Measurements from ENCODE around the gene GBE1.

GBE1 gene

DNA sequence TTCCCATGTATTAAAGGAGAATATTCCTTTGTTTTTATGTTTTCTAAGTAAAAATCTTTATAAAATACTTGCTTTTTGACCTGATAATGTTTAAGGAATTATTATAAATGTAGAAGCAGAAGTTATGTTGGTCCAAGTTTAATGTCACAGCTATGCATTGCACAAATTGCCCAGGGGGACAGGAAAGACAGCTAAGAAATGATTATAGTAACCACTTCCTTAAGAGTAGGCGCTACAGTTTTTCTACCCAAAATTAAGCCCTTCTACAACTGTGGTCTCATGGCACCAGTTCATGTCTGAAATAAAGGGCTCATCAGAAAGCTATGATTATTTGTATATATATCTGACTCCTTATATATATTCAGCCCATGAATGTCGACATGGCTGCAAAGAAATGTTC lies 176.4 kb downstream of the GBE1 start:
- TF ChIP-seq, protein P1, sequence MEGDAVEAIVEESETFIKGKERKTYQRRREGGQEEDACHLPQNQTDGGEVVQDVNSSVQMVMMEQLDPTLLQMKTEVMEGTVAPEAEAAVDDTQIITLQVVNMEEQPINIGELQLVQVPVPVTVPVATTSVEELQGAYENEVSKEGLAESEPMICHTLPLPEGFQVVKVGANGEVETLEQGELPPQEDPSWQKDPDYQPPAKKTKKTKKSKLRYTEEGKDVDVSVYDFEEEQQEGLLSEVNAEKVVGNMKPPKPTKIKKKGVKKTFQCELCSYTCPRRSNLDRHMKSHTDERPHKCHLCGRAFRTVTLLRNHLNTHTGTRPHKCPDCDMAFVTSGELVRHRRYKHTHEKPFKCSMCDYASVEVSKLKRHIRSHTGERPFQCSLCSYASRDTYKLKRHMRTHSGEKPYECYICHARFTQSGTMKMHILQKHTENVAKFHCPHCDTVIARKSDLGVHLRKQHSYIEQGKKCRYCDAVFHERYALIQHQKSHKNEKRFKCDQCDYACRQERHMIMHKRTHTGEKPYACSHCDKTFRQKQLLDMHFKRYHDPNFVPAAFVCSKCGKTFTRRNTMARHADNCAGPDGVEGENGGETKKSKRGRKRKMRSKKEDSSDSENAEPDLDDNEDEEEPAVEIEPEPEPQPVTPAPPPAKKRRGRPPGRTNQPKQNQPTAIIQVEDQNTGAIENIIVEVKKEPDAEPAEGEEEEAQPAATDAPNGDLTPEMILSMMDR (IDR thresholded peaks at IDR 0.05; ENCODE audit: low read depth, low read length), result no peak
- no peak overlapping the region for H3K4me3 ChIP-seq (replicated peaks in 1 of 2; ENCODE audit: low read depth in 2 of 2, low read length in 2 of 2)
- DNase-seq (ENCODE audit: low read depth in 2 of 2), result no peak

DNA sequence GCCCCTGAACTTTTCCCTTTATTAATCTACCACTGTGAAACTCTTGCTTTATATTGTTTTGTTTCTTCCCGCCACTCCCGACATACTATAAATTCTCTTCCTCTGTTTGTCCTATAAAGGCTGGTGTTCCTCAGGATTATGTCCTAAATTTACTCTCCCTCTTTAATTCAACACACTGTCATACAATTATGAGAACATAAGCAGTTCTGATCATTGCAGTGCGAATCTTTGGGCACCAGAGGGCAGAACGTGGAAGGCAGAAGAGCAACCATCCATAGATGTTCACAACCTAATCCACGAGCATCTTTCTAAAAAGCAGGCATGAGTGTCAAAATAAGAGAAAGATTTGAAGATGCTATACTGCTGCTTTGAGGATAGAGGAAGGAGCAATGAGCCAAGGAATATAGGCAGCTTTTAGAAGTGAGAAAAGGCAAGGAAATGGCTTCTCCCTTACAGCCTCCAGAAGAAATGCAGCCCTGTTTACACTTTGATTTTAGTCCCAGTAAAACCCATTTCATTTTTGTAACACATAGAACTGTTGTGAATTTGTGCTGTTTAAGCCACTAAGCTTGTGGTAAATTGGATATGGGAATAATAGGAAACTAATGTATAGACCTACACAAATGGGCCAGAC lies 179.4 kb downstream of the GBE1 start:
- TF ChIP-seq, protein P1 (IDR thresholded peaks at IDR 0.05; ENCODE audit: low read depth, low read length), result peak; percentile 78

DNA sequence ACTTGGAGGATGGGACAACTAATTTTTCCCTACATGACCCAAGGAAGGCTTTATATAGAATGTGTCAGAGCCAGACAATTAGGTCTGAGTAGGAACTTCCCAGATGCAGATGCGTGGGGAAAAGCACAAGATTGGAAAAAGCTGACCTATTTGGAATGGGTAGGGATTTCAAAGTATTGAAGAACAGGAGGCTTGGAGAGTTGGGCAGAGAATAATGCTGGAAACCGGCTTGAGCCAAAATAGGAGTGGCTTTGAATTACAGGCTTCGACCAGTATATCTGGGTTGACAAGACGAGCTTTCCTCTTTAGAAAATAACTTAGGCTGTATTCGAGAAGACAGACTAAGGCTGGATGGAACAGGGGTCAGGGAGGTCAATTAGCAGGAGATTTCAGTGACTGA lies 181.1 kb downstream of the GBE1 start:
- H3K4me3 ChIP-seq (replicated peaks in 1 of 2; ENCODE audit: low read depth in 2 of 2, low read length in 2 of 2), result no peak overlapping the region
- DNase-seq (ENCODE audit: low read depth in 2 of 2), result no peak
- TF ChIP-seq, protein P1 (IDR thresholded peaks at IDR 0.05; ENCODE audit: low read depth, low read length), result no peak

More for the DNA sequence above, 179.4 kb downstream of the GBE1 start:
- no peak overlapping the region for H3K4me3 ChIP-seq (replicated peaks in 1 of 2; ENCODE audit: low read depth in 2 of 2, low read length in 2 of 2)
- DNase-seq (ENCODE audit: low read depth in 2 of 2), result peak; percentile 62 to 67

DNA sequence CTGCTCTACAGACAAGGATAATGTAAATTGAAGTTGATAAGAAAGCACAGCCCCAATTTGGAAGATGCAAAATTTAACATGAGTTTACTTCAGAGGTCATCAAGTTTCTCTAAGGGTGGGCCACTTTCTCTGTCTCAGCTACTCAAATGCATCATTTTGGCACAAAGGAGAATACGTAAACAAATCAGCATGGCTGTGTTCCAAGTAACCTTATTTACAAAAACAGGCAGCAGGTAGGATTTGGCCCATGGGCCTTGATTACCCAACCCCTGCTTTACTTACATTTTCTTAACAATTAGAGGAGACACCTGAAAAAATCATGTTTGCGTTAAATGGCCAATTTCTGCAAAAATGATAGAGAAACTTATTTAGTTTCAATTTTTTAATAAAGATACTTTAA lies 181.7 kb downstream of the GBE1 start:
- TF ChIP-seq, protein P1 (IDR thresholded peaks at IDR 0.05; ENCODE audit: low read depth, low read length), result no peak
- no peak for DNase-seq (ENCODE audit: low read depth in 2 of 2)
- H3K4me3 ChIP-seq (replicated peaks in 1 of 2; ENCODE audit: low read depth in 2 of 2, low read length in 2 of 2), result no peak overlapping the region

DNA sequence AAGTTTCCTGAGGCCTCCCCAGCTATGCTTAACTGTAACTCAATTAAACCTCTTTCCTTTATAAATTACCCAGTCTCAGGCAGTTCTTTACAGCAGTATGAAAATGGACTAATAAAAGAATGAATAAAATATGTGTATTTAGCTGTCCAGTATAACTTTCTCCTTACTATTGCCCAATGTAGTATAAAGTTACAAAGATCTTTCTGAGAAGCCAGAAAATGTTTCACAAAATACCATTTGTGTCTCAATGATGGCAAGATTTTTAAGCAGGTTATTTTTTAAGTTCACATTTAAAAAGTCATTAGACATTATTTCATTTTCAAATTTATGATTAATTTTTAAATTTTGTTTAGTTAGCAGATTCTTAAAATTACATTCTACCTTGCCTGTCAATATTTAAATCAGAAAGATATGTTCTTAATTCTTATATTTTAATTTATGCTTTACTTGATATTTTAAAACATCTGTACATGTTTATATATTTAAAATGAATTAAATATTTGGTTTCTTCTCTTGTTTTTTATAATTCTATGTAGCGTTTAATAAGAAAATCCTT lies 189.2 kb downstream of the GBE1 start:
- TF ChIP-seq, protein P1 (IDR thresholded peaks at IDR 0.05; ENCODE audit: low read depth, low read length), result no peak
- DNase-seq (ENCODE audit: low read depth in 2 of 2), result no peak

DNA sequence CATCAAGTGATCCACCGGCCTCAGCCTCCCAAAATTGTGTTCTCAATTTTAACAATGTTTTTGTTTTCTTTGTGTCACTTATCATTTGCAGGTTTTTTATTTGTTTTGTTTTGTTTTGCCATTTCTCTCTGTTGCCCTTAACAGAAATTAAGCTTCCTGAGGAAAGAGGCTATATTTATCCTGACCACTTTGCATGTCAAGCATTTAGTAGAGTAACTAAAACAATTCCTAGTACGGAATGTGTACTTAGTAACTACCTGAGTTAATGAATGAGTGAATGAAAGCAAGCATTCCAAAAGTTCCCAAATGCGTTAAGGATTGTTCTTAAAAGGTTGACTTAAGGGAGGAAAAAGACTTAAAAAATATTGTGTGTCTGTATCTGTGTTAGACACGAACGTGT lies 193.1 kb downstream of the GBE1 start:
- DNase-seq (ENCODE audit: low read depth in 2 of 2), result no peak
- H3K4me3 ChIP-seq (replicated peaks in 1 of 2; ENCODE audit: low read depth in 2 of 2, low read length in 2 of 2), result no peak overlapping the region
- TF ChIP-seq, protein P1 (IDR thresholded peaks at IDR 0.05; ENCODE audit: low read depth, low read length), result no peak

More for the DNA sequence above, 189.2 kb downstream of the GBE1 start:
- no peak overlapping the region for H3K4me3 ChIP-seq (replicated peaks in 1 of 2; ENCODE audit: low read depth in 2 of 2, low read length in 2 of 2)
